ENCODE results near the gene ALG1L2.
"Not testable (repeated sequence)": the region's sequence is repeated elsewhere in the genome, so short reads cannot be mapped to it uniquely, and the experiment has no call there.

ALG1L2 gene

GRCh38 chr3:130122891-130123775, 41.5 kb downstream of the ALG1L2 start:
- DNase-seq (ENCODE audit: low read depth in 2 of 2), result not testable (repeated sequence)

- not testable (repeated sequence) for DNase-seq (ENCODE audit: low read depth in 2 of 2)
Observed at GRCh38 chr3:130125406-130125805, 43.8 kb downstream of the ALG1L2 start.

- DNase-seq (ENCODE audit: low read depth in 2 of 2), result not testable (repeated sequence)
Observed at GRCh38 chr3:130136337-130136736, 54.7 kb downstream of the ALG1L2 start.

- not testable (repeated sequence) for DNase-seq (ENCODE audit: low read depth in 2 of 2)
Observed at GRCh38 chr3:130137685-130138084, 56.1 kb downstream of the ALG1L2 start.

- not testable (repeated sequence) for DNase-seq (ENCODE audit: low read depth in 2 of 2)
Observed at GRCh38 chr3:130138992-130139391, 57.4 kb downstream of the ALG1L2 start.

- DNase-seq (ENCODE audit: low read depth in 2 of 2), result not testable (repeated sequence)
Observed at GRCh38 chr3:130140756-130141155, 59.1 kb downstream of the ALG1L2 start.

GRCh38 chr3:130143648-130144327, 62.2 kb downstream of the ALG1L2 start:
- DNase-seq (ENCODE audit: low read depth in 2 of 2), result not testable (repeated sequence)

GRCh38 chr3:130144328-130144650, 62.7 kb downstream of the ALG1L2 start:
- DNase-seq (ENCODE audit: low read depth in 2 of 2), result not testable (repeated sequence)

- not testable (repeated sequence) for DNase-seq (ENCODE audit: low read depth in 2 of 2)
Observed at GRCh38 chr3:130145456-130145855, 63.8 kb downstream of the ALG1L2 start.

GRCh38 chr3:130146465-130146864, 64.8 kb downstream of the ALG1L2 start:
- not testable (repeated sequence) for DNase-seq (ENCODE audit: low read depth in 2 of 2)

All from stimulated activated CD8-positive, alpha-beta memory T cell treated with anti-CD3 and anti-CD28 coated beads, Interleukin-15, amount 100 ng/mL, for 4 hours (primary cell).